GM12878 (cell line): ENCODE results near the gene CKLF.

Experiments used
- CHD4 ChIP-seq: fragments of 200-600 bp; sonication (generic); IDR thresholded peaks from 2 replicates; pipeline ENCODE4 v1.6.1; 2016; ENCODE audit warnings: mild to moderate bottlenecking
- CTCF ChIP-seq, 3 experiments: IDR thresholded peaks in 2 of 3; conservative IDR thresholded peaks in 1 of 3; 2 replicates each; pipeline ENCODE4 v1.5.1; 2011; ENCODE audit warnings: low read depth in 3 of 3, low read length in 3 of 3, mild to moderate bottlenecking in 3 of 3, control low read depth in 2 of 3, moderate library complexity in 2 of 3, inconsistent platforms in 1 of 3, mixed read lengths in 1 of 3; ENCODE audit not compliant: control insufficient read depth in 2 of 3, insufficient read depth in 1 of 3; ENCODE audit errors: extremely low read depth in 1 of 3
- POLR2AphosphoS5 ChIP-seq: IDR thresholded peaks from 2 replicates; pipeline ENCODE4 v1.6.1; 2011; ENCODE audit warnings: mild to moderate bottlenecking, low read length, inconsistent platforms
- RBBP5 ChIP-seq: fragments of 200-600 bp; sonication (generic); conservative IDR thresholded peaks from 2 replicates; pipeline ENCODE4 v1.6.1; 2016
- SUZ12 ChIP-seq: fragments of 200-600 bp; sonication (generic); IDR thresholded peaks from one replicate; pipeline ENCODE4 v1.6.1; 2018; ENCODE audit warnings: antibody characterized with exemption, mild to moderate bottlenecking; ENCODE audit not compliant: unreplicated experiment
- TAF1 ChIP-seq: IDR thresholded peaks from 2 replicates; pipeline ENCODE4 v1.6.1; 2011; ENCODE audit warnings: mild to moderate bottlenecking, low read depth, low read length, borderline replicate concordance
- ZBTB40 ChIP-seq: fragments of 450-650 bp; IDR thresholded peaks from 2 replicates; pipeline ENCODE4 v1.6.1; 2016; ENCODE audit warnings: mild to moderate bottlenecking, moderate library complexity, borderline replicate concordance

GRCh38 chr16:66509576-66509975, 42.8 kb upstream of the CKLF start:
- TF ChIP-seq POLR2AphosphoS5 = no peak
- no peak for TF ChIP-seq CTCF (IDR thresholded peaks at IDR 0.05 in 2 of 3, conservative IDR thresholded peaks at IDR 0.05 in 1 of 3; ENCODE audit: control insufficient read depth in 2 of 3, extremely low read depth in 1 of 3, insufficient read depth in 1 of 3, low read depth in 3 of 3, low read length in 3 of 3)
- no peak for TF ChIP-seq ZBTB40
- TF ChIP-seq TAF1 = no peak
- no peak for TF ChIP-seq RBBP5
- no peak for TF ChIP-seq SUZ12
- TF ChIP-seq CHD4 = no peak
